ENCODE results near the gene AMN.

GRCh38 chr14:102891111-102891510, 31.4 kb upstream of the AMN start:
- no peak for TF ChIP-seq POLR2AphosphoS5 (IDR thresholded peaks at IDR 0.05; ENCODE audit: low read depth, low read length)
- TF ChIP-seq POLR2A (IDR thresholded peaks at IDR 0.05; ENCODE audit: low read depth, low read length): no peak

Measured in GM12892 (cell line).